ENCODE data around the gene AARS1.
A peak's percentile ranks its signal among the peaks of the same experiment; 100 is the strongest.
"Not testable (repeated sequence)": the region's sequence is repeated elsewhere in the genome, so short reads cannot be mapped to it uniquely, and the experiment has no call there.

The AARS1 gene

DNA sequence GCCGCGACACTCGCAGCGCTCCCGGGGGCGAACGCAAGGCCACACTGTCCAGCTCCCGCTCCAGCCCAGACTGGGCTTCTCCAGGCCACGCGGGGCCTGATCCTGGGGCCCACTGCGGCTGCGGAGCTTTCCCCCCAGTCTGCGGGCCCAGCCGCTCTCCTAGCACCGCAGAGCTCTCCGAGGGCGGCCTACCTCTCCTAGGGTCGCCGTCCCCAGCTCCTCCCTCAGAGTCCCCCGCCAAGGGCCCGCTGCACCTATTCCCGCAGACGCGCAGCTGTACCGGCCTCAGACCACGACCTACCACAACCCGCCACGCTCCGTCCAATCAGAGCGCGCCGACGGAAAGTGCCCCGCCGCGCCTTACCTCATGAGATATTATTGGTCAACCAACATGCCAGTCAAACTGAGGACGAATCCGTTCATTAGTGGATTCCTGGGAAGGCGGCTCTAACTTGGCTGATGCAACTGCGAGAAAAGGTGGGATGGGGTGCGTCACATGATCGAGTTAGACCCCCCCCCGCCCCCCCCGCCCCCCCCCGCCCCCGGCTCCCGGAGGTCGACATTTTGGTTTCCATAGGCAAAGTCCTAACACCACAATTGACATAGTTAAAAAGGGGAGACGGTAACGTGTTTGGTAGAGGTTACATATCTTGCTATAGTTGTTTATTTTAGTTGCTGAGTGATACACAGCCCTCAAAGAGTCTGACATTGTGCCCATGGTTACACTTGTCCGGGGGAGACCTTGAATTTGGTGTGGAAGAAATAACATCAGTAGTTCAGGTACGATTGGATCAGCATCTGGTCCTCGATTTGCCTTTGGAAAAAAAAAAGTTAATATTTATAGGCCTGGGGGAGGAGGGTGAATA is at the start of gene AARS1:
AARS1 (minus strand) TSS at position 278 of the 866 bp plus-strand sequence. CDS start 6,743 bp downstream, outside the sequence.
- DNase-seq (ENCODE audit: low read depth): peak; percentile 100

- no peak for DNase-seq (ENCODE audit: low read depth)
Observed at GRCh38 chr16:70337814-70338213, 48.5 kb upstream of the AARS1 start.

DNA sequence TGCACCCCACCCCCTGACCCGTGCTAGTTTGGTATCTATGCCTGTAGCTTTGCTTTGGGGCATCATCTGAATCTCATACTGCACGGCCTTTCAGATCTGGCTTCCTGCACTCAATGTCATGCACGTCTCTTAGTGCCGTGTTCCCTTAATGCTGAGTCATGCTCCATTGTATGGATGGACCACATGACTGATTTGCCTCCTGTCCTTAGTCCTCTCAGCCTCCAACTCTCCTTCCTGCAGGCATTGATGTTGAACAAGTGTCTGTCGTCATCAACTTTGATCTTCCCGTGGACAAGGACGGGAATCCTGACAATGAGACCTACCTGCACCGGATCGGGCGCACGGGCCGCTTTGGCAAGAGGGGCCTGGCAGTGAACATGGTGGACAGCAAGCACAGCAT is 43.4 kb upstream of the AARS1 start:
- not testable (repeated sequence) for DNase-seq (ENCODE audit: low read depth)

DNA sequence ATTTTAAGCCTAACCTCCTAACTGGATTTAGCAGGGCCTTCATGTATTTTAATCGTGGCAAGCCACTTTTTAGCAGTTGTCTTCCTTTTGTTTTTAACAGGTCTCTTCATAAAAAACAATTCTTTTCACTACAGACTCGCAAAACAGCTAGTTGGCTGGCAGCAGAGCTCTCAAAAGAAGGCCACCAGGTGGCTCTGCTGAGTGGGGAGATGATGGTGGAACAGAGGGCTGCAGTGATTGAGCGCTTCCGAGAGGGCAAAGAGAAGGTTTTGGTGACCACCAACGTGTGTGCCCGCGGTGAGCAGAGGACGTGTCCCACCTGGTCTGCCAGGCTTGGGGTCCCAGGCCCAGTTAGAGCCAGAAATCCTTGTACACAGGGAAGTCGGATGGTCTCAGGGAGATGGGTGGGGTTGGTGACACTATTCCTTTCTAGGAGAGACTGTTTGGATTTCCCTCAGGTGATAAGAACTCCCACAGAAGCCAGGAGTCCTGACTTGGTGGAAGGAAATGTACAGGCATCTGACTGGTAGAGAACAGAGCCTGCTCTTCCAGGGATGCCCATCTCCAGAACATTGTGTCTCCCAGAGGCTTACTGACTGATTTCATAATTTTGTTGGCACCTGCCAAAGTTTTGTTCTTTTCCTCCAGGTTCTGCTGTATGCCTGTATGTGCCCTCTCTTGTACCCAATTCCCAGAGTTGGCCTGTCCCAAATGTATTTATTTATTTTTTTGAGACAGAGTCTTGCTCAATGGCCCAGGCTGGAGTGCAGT is 42.5 kb upstream of the AARS1 start:
- no peak for DNase-seq (ENCODE audit: low read depth)

DNA sequence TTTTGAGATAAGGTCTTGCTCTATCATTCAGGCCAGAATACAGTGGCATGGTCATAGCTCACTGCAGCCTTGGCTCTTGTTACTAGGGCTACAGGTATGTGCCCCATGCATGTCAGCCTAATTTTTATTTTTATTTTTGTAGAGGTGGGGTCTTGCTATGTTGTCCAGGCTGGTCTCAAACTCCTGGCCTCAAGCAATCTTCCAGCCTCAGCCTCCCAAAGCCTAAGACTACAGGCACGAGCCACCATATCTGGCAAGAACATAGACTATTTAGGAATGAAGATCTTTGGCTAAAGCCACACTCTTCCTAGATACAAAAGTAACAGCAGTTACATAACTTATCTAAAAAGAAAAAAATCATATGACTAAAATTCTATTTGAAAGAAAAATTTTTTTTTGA is 41.8 kb upstream of the AARS1 start:
- DNase-seq (ENCODE audit: low read depth): no peak

- DNase-seq (ENCODE audit: low read depth): no peak
Observed at GRCh38 chr16:70324998-70325747, 35.9 kb upstream of the AARS1 start.

DNA sequence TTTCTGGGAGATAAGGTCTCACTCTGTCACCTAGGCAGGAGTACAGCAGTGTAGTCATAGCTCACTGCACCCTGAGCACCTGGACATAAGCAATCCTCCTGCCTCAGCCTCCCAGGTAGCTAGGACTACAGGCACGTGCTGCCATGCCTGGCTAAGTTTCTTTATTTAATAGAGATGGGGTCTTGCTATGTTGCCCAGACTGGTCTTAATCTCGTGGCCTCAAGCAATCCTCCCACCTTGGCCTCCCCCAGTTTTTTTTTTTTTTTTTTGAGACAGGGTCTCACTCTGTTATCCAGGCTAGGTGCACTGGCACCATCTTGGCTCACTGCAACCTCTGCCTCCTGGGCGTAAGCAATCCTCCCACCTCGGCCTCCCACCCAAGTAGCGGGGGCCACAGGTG is 30.8 kb upstream of the AARS1 start:
- DNase-seq (ENCODE audit: low read depth): no peak

GRCh38 chr16:70307726-70308125 is 18.4 kb upstream of the AARS1 start:
- not testable (repeated sequence) for DNase-seq (ENCODE audit: low read depth)

DNA sequence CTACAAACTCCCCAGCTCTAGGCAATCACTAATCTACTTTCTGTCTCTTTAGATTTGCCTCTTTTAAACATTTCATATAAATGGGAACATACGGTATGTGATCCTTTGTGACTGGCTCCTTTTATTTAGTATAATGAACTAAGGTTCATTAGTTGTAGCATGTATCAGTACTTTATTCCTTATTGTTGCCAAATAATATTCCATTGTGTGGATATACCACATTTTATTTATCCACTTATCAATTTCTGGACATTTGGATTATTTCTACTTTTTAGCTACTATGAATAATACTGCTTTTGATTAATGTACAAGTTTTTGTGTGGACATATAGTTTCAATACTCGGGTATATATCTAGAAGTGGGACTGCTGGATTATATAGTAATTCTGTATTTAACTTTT is 17.6 kb upstream of the AARS1 start:
- DNase-seq (ENCODE audit: low read depth): no peak

DNA sequence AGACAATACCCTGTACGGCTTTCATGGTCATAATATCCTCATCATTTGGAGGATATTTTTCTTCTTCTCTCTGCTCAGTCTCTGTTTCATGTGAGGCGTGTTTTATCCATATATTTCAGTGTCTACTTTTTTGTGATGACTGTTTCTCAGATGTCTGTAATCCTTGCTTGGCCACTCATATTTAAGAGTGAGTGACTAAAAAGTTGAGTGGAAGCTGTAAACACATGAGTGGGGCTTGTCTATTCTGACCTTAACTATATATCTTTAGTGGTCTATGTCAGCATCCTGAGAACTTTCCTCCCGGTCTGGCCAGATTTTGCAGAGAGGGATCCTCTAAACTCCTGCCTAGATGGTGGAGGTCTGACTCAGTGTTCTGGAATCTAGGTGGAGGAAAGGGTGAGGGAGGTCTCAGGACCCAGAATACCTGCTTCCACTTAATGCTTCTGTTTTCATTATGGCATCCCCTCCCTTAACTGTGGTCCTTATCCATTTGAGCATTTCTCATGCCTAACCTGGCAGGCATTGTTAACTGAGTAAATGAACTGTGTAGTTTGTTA is 15.7 kb upstream of the AARS1 start:
- DNase-seq (ENCODE audit: low read depth): no peak

GRCh38 chr16:70302745-70303144 is 13.4 kb upstream of the AARS1 start:
- no peak for DNase-seq (ENCODE audit: low read depth)

DNA sequence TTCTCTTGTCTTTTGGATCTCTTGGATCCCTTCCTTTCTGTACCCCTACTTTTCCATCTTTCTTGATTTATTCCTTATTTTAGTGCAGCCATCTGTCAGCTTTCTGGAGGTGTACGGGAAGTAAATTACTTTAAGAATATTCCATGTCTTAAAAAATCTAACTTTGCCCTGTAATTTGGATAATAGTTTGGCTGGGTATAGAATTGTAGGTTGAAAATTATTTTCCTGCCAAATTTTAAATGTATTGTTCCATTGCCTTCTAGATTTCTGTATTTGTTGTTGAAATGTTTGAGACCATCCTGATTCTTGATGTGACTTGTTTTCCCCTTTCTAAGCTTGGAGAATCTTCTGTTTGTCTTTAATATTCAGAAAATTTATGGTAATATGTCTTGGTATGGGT is 11.8 kb upstream of the AARS1 start:
- no peak for DNase-seq (ENCODE audit: low read depth)

DNA sequence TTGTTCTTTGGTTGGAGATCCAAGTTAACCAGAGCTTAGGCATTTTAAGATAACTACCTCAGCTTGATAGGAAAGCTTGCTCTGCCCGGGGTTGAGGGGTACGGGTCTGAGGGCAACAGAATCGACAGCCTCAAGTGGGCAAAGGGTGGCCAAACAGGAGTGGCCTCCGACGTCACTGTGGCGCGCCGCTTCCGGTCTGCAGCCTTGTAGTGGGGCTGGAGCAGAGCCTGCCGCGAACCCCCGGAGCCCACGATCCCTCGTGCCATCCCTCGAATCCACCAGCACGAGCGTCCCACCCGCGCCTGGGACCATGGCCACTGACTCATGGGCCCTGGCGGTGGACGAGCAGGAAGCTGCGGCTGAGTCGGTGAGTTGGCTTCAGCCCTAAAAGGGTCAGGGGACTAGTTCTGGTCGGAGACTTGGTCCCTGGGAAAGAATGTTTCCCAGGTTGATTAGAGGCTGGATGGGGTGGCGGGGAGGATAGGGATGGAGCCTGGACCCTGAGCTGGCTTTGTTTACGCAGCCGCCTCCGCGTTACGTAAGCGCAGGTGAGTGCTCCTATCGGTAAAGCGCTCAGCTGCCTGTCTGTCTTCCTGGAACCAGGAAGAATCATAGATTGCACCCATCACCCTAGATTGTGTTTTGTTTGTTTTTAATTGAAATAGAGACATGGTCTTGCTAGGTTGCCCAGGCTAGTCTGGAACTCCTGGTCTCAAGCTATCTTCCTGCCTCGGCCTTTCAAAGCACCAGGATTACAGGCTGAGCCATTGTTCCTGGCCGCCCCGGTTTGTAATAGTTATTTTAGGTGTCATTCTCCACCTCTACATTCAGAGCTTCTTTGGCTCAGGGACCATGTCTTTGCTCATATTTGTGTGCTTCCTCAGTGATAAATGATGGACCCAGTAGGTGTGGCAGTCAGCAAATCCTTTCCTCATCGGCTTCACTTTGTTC is 10.0 kb upstream of the AARS1 start, which contains the start of gene DDX19B:
DDX19B (plus strand) TSS at position 199 of the 951 bp plus-strand sequence; CDS start at position 311, 112 bp downstream.
- DNase-seq (ENCODE audit: low read depth): no peak

GRCh38 chr16:70295634-70296033 is 6.3 kb upstream of the AARS1 start:
- no peak for DNase-seq (ENCODE audit: low read depth)

GRCh38 chr16:70294385-70295025 is 5.2 kb upstream of the AARS1 start:
- no peak for DNase-seq (ENCODE audit: low read depth)

GRCh38 chr16:70292148-70292547 is 2.8 kb upstream of the AARS1 start:
- not testable (repeated sequence) for DNase-seq (ENCODE audit: low read depth)

DNA sequence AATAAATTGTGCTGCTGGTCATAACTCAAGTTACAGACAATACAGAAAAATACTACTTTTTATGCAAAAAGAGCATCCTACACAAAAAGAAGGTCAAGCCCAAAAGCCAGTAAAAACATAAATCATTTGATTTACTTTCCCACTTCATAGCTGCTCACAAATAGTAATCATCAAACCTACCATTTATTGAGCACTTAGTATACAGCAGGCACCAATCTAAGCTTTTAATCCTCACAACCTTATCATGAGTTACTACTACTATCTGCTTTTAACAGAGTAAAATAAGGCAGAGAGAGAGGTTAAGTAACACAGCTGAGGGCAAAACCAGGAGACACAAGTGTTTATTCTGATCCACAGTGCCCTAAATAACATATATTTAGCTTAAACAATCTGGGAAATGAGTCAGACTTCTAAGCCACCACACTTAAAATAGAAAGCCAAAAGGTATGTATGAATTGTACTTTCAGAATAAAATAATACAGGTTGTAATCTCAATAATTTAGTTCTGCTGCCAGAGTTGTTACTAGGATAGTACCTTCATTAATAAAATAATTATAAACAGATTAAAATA is 1.7 kb upstream of the AARS1 start:
- DNase-seq (ENCODE audit: low read depth): no peak

- DNase-seq (ENCODE audit: low read depth): not testable (repeated sequence)
Observed at GRCh38 chr16:70287304-70287971, 1.9 kb downstream of the AARS1 start.

DNA sequence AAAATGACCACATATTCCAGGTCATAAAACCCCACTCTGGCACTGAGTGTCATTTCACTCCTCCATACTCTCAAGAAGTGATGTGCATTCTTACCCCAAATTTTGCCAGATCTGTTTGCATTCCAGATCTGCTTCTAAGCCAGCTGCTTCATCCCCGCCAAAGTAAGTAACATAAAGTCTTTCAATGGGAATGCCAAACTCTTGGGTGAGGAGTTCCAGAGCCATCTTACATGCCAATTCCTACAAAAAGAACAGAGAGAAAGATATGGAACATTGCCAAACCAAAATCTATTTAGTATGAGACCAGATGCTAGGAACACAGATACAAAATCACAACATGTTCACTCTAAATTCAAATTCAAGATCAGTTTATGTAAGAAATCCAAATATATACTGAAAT is 12.9 kb downstream of the AARS1 start:
- DNase-seq (ENCODE audit: low read depth): no peak

All from non-pigmented ciliary epithelial cell (primary cell).